ENCODE data around the gene SIGLEC5. TPM values are rescaled to one million over a fixed set of nuclear protein-coding genes. Genes with fewer than 3 reads are reported as not detected.

The SIGLEC5 gene
- total RNA-seq, result not detected in 2 replicates

GRCh38 chr19:51630315-51630714 lies at the start of gene SIGLEC5:
SIGLEC5 (minus strand) TSS chr19:51630401; CDS start chr19:51630335, 66 bp downstream.

GRCh38 chr19:51646730-51647129 lies 16.5 kb upstream of the SIGLEC5 start, which contains the start of gene SIGLEC14:
SIGLEC14 (minus strand) TSS chr19:51646825; CDS start chr19:51646759, 66 bp downstream.

GRCh38 chr19:51570962-51571575 lies 59.1 kb downstream of the SIGLEC5 start, which contains the start of gene ZNF175:
ZNF175 (plus strand) TSS chr19:51571283; CDS start chr19:51573330, 2,047 bp downstream.

Other genes with a start within 250 kb of the SIGLEC5 start
- gene LIM2, start 242.4 kb downstream of the SIGLEC5 start, total RNA-seq, result not detected in 2 replicates
- gene C19orf84, start 239.8 kb downstream of the SIGLEC5 start, total RNA-seq, result not detected in 2 replicates
- not detected in 2 replicates for gene SIGLEC10, start 212.8 kb downstream of the SIGLEC5 start, total RNA-seq
- gene SIGLEC8, start 171.9 kb downstream of the SIGLEC5 start, total RNA-seq, result not detected in 2 replicates
- not detected in 2 replicates for gene CEACAM18, start 151.9 kb downstream of the SIGLEC5 start, total RNA-seq
- not detected in 2 replicates for gene SIGLEC12, start 128.6 kb downstream of the SIGLEC5 start, total RNA-seq
- not detected in 2 replicates for gene SIGLEC6, start 98.7 kb downstream of the SIGLEC5 start, total RNA-seq
- 8.9 and 9.1 TPM in 2 replicates for gene ZNF175, start 59.1 kb downstream of the SIGLEC5 start, total RNA-seq
- not detected in 2 replicates for gene SIGLEC14, start 16.4 kb upstream of the SIGLEC5 start, total RNA-seq
- gene SPACA6, start 62.9 kb upstream of the SIGLEC5 start, total RNA-seq, result 4.2 and 5.8 TPM in 2 replicates
- 0.03 and 4.8 TPM in 2 replicates for gene HAS1, start 93.6 kb upstream of the SIGLEC5 start, total RNA-seq
- gene FPR1, start 121.5 kb upstream of the SIGLEC5 start, total RNA-seq, result 0.20 TPM in 1 of 2 replicates, not detected in the other
- gene FPR2, start 130.8 kb upstream of the SIGLEC5 start, total RNA-seq, result 0.07 TPM in 1 of 2 replicates, not detected in the other
- gene FPR3, start 164.8 kb upstream of the SIGLEC5 start, total RNA-seq, result 0.07 and 0.17 TPM in 2 replicates

Data from smooth muscle cell of the pulmonary artery (primary cell).